HG03159 (cell line): ENCODE results near the gene OR8B2.
"Not testable (repeated sequence)": the region's sequence is repeated elsewhere in the genome, so short reads cannot be mapped to it uniquely, and the experiment has no call there.

Experiments
- ATAC-seq: cut with Tn5 transposase; IDR thresholded peaks from one replicate; pipeline ENCODE4 v1.9.1; 2021; ENCODE audit warnings: mild to moderate bottlenecking, moderate library complexity; ENCODE audit not compliant: unreplicated experiment

The OR8B2 gene, protein sequence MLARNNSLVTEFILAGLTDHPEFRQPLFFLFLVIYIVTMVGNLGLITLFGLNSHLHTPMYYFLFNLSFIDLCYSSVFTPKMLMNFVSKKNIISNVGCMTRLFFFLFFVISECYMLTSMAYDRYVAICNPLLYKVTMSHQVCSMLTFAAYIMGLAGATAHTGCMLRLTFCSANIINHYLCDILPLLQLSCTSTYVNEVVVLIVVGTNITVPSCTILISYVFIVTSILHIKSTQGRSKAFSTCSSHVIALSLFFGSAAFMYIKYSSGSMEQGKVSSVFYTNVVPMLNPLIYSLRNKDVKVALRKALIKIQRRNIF

DNA sequence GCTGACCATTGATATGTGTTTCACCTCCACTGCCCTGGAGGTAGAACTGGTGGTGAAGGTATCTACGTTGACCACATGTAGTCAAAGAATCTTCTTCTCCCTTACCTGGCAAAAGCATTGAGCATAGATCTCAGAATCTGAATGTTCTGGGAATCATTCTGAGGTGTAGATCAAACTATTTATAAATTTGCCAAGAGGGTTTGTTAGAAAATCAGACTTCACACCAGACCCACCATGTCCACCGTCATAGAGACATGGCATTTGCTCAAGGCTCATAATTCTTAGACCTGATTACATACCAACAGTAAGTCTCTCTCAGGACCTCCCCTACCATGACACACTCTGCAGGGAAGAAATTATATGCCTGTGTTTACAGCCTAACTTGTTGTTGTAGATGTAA, at the start of gene OR8B2:
OR8B2 (minus strand) TSS at position 101 of the 400 bp plus-strand sequence. CDS start 1,156 bp downstream, outside the sequence.
- ATAC-seq, result no peak

DNA sequence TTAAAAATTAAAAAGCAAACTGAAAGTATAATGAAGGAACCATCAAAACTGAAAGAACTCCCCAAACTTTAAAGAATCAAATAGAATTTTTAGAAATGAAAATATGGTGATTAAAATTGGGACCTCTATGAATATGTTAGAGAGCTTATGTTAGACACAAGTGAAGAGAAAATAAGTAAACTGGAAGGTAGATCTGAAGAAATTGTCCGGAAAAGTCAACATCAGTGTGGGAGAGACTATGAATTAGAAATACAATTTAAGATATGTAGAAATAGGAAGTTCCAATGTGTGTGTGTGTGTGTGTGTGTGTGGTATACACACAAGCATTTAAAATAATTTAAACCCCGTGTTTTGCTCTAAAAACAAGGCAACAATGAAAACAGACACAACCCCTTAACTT, 45.3 kb upstream of the OR8B2 start:
- ATAC-seq, result no peak

DNA sequence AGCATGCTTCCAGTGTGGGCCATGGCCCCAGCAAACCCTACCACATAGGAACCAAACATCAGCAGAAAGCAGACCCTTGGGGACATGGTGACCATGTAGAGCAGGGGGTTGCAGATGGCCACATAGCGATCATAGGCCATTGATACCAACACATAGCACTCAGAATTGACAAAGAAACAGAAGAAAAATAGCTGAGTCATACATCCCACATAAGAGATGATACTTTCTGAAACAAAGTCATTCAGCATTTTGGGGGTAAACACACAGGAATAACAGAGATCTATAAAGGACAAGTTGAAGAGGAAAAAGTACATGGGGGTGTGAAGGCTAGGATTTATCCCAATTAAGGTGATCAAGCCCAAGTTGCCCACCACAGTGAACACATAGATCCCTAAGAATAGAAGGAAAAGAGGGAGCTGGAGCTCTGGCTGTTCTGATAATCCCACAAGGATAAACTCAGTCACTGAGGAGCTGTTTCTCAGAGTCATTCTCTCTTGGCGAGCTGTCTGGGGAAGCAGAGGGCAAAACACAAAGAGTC, 40.2 kb upstream of the OR8B2 start, which contains the start of gene OR8B4:
OR8B4 (minus strand) TSS at position 488 of the 538 bp plus-strand sequence; CDS start at position 488, 0 bp downstream.
- ATAC-seq, result no peak

DNA sequence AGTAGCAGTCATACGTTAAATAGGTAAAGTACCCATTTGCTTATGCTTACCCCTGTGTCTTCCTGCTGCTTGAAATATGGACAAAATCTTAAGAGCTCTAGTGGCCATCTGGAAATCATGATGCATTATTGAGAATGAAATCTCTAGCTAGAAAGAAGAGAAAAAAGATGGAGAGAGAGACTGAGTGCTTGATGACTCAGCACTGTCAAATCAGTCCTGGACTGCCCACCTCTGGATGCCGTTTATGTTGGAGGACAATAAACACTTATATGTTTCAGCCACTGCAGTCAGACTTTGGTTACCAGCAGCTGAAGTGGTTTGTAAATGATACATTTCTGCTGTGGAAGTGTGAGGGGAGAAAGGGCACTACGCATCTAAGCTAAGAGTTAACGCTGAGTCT, 36.7 kb upstream of the OR8B2 start:
- ATAC-seq, result no peak

DNA sequence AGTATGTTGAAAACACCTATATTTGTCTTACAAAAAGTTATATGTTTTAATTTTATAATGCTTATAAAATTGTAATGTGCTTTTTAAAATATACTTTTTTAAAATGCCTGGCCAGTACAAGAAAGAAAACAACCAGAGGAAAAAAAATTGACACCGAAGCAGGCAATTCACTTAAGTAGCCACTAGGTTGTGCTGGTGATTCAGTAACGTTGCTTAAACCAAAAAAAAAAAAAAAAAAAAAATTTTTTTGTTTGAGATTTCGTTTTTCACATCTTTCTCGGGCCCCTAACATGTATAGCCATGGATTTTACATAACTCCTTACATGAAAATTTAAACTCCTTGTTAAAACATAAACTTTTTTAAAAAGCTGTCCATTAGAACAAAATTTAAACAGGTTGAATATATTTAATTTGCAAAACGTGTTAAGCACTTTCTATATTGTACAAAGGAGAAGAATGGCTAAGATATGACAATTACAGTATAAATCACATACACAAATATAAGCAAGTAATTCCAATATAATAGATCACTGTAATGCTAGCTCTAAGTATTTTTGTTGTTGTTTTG, 31.1 kb upstream of the OR8B2 start:
- peak; percentile 65 for ATAC-seq

DNA sequence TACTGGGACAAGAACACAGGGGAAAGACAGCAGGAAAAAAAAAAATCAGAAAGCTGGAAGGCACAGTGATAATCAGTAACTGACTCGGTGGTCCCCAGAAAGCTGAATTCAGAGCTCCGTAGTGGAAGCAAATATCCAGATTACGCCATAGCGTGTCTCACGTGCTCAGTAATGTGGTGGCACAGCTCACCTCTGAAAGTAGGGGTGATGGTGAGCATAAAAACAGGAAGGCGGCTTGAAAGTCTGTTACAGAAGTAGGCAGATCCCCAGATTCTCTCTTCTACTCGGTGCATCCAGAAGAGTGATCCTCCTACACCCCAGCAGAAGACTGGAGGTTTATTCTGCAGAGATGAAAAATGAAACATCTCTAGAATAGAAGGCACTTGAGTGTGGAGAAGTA, 25.6 kb upstream of the OR8B2 start:
- no peak for ATAC-seq

DNA sequence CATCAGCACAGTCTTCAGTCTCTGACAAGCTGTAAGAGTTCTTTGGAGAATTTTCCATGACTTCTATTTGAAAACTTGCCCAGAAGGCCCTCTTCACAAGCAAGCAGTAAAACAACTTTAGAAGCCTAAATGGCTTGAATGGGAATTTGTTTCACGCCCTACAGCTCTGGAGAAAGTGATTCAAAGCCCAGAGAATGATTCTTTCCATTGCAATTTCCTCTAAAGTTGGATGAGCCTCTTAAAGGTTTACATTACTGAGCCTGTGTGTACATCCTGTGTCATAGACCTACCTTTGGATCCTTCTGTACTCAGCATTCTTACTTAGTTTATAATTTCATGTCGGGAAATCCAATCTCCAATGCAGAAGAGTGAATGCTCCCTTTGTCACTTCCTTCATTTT, 21.3 kb upstream of the OR8B2 start:
- ATAC-seq, result no peak

DNA sequence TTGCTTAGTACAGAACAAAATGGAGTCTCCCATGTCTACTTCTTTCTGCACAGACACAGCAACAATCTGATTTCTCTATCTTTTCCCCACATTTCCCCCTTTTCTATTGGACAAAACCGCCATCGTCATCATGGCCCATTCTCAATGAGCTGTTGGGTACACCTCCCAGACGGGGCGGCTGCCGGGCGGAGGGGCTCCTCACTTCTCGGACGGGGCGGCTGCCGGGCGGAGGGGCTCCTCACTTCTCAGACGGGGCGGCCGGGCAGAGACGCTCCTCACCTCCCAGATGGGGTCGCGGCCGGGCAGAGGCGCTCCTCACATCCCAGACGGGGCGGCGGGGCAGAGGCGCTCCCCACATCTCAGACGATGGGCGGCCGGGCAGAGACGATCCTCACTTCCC, 18.9 kb upstream of the OR8B2 start:
- not testable (repeated sequence) for ATAC-seq

DNA sequence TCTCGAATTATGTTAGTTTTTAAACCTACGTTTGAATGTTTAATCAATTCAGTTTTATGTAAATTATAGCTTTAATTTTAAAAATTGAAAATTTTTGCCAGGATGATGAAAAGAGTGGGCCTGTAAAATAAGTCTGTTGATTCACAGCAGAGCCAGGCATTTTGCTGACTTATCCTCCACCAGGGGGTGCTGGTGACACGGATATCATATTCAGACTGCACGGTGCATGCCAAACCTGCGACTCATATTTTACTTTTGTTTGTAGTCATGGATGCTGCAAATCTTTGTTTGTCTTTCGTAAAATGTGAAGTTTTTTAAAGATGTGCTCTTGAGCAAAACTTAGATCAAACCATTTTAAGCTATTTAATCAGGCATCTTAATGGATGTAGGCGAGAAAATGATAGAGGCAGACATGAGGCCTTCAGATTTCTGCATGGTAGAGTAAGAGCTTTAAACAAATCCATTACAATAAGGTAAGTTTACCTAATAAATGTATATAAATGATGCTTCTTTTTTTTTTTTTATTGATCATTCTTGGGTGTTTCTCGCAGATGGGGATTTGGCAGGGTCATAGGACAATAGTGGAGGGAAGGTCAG, 18.1 kb upstream of the OR8B2 start:
- ATAC-seq, result peak; percentile 98

DNA sequence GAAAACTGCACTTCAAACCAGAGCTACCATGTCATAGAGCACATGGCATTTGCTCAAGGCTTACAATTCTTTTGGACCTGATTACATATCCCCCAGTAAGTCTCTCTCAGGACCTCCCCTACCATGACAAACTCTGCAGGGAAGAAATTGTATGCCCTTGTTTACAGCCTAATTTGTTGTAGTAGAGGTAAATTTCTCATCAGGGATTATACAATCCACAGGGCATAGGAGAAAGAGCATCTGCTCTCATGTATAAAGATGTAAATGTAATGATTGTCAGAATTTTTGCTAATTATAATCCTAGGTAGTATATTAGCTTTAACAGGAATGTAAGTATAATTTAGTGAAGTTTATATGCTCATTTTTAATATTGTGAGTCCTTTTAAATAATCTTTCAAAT, 14.6 kb upstream of the OR8B2 start, which contains the start of gene OR8B3:
OR8B3 (minus strand) TSS at position 101 of the 400 bp plus-strand sequence. CDS start 1,673 bp downstream, outside the sequence.
- no peak for ATAC-seq

DNA sequence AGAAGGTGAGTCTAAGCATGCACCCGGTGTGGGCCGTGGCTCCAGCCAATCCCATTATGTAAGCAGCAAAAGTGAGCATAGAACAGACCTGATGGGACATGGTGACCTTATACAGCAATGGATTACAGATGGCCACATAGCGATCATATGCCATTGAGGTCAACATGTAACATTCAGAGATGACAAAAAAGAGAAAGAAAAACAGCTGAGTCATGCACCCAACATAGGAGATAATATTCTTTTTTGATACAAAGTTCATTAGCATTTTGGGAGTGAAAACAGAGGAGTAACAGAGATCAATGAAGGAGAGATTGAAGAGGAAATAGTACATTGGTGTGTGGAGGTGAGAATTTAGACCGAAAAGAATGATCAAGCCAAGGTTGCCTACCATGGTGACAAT, 12.5 kb upstream of the OR8B2 start:
- not testable (repeated sequence) for ATAC-seq

DNA sequence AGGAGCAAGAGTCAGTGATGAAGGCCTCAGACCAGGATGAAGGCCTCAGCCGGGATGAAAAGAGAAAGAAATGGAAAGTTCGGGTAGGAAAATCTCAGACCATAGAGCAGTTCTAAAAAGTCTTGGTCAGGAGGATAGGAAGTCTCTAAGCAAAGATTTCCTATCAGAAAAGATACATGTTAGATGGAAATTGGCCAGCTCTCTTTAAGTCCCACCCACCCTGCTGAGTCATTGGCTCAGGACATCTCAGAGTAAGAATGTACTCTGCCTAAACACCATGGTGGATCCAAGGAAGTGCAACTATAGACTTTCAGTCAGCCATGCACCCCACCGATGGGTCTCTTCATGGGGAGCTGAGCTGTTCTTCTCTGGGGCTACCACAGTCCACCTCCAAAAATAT, 10.1 kb upstream of the OR8B2 start:
- no peak for ATAC-seq

DNA sequence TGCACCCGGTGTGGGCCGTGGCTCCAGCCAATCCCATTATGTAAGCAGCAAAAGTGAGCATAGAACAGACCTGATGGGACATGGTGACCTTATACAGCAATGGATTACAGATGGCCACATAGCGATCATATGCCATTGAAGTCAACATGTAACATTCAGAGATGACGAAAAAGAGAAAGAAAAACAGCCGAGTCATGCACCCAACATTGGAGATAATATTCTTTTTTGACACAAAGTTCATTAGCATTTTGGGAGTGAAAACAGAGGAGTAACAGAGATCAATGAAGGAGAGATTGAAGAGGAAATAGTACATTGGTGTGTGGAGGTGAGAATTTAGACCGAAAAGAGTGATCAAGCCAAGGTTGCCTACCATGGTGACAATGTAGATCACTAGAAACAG, 1.4 kb downstream of the OR8B2 start:
- ATAC-seq, result not testable (repeated sequence)

DNA sequence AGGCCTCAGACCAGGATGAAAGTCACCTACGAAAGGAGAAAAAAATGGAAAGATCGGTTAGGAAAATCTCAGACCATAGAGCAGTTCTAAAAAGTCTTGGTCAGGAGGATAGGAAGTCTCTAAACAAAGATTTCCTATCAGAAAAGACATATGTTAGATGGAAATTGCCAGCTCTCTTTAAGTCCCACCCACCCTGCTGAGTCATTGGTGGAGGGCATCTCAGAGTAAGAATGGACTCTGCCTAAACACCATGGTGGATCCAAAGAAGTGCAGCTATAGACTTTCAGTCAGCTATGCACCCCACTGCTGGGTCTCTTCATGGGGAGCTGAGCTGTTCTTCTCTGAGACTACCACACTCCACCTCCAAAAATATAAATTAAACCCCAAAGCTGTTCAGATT, 3.7 kb downstream of the OR8B2 start:
- no peak for ATAC-seq

DNA sequence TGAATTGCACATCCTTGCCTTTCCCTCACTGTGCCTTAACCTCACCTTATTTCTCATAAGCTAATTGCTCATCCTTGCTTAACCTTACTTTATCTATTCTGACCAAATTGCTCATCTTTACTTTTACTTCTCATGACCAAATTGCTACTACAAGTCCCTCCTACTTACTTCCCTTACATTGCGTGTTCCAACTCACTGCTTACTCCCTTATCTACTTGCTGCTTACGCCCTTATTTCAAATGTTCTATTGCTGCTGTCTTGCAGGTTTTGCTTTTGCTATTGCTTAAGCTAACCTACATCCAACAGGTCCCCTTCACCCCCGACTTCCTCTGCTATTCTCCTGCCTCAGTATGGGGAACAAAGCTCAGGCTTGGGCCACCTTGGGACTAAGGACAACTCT, 8.0 kb downstream of the OR8B2 start:
- no peak for ATAC-seq

DNA sequence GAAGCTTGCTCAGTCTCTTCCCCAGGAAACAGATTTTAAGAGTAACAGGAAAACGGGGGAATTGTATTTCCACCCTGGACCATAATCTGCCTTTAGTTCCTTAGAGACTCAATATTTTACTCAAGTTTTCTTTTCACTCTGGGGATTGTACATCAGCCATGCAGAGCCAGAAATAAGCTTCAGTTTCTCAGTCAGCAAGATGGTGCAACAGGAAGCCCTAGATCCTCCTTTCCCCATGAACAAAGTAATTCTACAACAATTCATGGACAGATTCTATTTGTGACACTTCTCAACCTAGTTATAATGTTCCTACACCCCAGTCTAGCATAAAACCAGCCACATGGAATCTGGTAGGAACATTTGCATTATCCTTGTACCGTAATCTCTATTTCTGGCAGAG, 24.7 kb downstream of the OR8B2 start:
- no peak for ATAC-seq

DNA sequence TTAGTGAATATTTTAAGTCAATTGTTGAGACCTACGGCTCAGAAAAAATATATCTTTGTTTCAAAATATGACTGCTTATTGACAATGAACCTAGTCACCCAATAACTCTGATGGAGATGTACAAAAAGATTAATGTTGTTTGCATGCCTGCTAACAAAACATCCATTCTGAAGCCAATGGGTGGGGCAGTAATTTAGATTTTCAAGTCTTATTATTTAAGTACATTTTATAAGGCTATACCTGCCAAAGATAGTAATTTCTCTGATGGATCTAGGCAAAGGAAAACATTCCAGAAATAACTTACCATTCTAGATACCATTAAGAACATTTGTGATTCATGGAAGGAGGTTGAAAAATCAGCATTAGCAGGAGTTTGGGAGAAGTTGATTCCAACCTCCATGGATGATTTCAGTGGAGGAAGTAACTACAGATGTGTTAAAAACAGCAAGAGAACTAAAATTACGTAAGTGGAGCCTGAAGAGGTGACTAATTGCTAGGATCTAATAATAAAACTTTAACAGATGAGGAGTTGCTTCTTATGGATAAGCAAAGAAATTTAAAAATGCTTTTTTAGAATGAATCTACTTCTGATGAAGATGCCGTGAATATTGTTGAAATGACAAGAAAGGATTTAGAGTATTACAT, 37.9 kb downstream of the OR8B2 start:
- ATAC-seq, result no peak

DNA sequence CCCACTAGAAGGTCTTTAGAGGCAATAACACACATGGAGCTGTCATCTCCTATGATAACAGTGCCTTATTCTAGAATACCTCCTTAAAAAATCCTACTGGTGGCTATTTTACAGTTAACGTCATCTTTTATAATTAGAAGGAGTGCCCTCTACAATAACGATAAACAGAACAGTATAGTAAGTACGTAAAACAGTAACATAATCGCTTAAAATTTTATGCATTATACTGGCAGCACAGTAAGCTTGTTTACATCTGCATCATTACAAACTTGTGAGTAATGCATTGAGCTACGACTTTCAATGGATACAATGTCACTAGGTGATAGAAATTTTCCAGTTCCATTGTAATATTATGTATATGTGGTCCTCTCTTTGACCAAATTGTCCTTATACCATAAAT, 40.0 kb downstream of the OR8B2 start:
- ATAC-seq, result no peak

DNA sequence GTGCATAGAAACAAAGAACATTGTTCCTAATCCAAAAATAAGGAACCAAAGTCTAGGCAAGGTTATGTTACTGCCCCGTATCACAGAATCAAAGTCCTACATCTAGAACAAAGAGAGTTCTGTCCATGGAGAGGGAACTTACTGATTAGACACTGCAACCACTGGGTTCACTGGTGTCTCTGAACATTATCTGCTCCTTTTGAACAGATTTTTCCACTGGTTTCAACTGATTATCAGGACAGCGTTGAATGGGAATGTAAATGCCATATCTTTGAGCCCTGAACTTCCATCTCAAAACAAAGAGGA, 44.2 kb downstream of the OR8B2 start:
- ATAC-seq, result no peak

DNA sequence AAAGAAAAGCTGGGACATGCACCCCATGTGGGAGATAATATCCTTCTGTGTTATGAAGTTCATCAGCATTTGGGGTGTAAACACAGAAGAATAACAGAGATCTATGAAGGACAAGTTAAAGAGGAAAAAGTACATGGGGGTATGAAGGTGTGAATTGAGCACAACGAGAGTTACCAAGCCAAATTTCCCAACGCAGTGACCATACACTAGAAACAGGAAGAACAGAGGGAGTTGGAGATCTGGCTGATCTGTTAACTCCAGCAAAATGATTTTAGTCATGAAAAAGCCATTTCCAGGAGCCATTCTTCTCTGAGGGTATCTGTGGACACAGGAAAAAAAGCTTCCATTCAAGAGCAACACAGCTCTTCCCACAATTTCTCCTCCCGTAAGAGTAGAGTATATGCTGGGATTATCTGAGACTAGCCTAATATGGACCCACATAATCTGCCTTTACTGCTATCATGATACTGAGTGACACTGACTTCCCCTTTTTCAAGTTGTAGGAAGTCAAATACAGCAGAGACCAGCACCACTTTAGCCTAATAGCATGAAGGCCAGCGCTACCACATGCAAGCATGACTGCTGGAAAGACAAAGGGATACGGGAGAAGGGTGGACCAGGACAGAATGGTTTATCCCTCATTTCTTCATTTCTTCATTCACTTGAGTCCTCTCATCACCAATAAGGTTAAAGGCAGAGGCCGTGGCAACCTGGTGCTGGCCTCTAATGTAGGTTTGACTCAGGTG, 44.7 kb downstream of the OR8B2 start:
- no peak for ATAC-seq
